Esophagus (tissue), 2 donors: Measurements from ENCODE around the gene C22orf31. TPM values are rescaled to one million over a fixed set of nuclear protein-coding genes. Genes with fewer than 3 reads are reported as not detected.
"Not testable (repeated sequence)": the region's sequence is repeated elsewhere in the genome, so short reads cannot be mapped to it uniquely, and the experiment has no call there.

Source experiments
- H3K27ac ChIP-seq, 2 donors: one replicate each; pipeline ENCODE4 v1.5.1; 2013; ENCODE audit warnings: low read depth in 2 of 2, mild to moderate bottlenecking in 2 of 2, inconsistent platforms in 1 of 2, low read length in 1 of 2, moderate library complexity in 1 of 2
- H3K27me3 ChIP-seq, 2 donors: one replicate each; pipeline ENCODE4 v1.6.1; 2013; ENCODE audit warnings: low read length in 2 of 2, control low read depth in 1 of 2, mild to moderate bottlenecking in 1 of 2; ENCODE audit not compliant: insufficient read depth in 2 of 2, control insufficient read depth in 1 of 2
- H3K36me3 ChIP-seq, 2 donors: one replicate each; pipeline ENCODE4 v1.6.1; 2013; ENCODE audit warnings: low read length in 1 of 2; ENCODE audit not compliant: control insufficient read depth in 2 of 2, insufficient read depth in 2 of 2
- H3K4me1 ChIP-seq, 2 donors: one replicate each; pipeline ENCODE4 v1.6.1; 2013; ENCODE audit warnings: low read length in 1 of 2; ENCODE audit not compliant: control insufficient read depth in 2 of 2, insufficient read depth in 2 of 2
- H3K4me3 ChIP-seq, 2 donors: one replicate each; pipeline ENCODE4 v1.5.1; 2013; ENCODE audit warnings: low read length in 2 of 2, mild to moderate bottlenecking in 2 of 2, low read depth in 1 of 2, moderate library complexity in 1 of 2
- H3K9me3 ChIP-seq, 2 donors: one replicate each; pipeline ENCODE4 v1.6.1; 2013; ENCODE audit warnings: mild to moderate bottlenecking in 2 of 2, low read depth in 1 of 2, low read length in 1 of 2, moderate library complexity in 1 of 2; ENCODE audit not compliant: control insufficient read depth in 2 of 2, insufficient read depth in 1 of 2
- WGBS, 2 donors: extraction: QIAGEN DNeasy Blood & Tissue Kit; methylation state at CpG; one replicate each; pipeline ENCODE4 v1.1.7; 2013; 5-methylcytosine and 5-hydroxymethylcytosine counted together
- polyA plus RNA-seq, 2 donors: library from polyadenylated mRNA; stranded (reverse); fragments of 200-250 nt; gene quantifications; one replicate each; pipeline ENCODE4 v1.2.3, GENCODE V29; 2013
- donor health status: healthy with polysubstance abuse.
- donor health status: Bipolar disorder and iron deficiency.

Gene C22orf31
- polyA plus RNA-seq, 2 donors: 0.13 to 0.26 TPM

DNA sequence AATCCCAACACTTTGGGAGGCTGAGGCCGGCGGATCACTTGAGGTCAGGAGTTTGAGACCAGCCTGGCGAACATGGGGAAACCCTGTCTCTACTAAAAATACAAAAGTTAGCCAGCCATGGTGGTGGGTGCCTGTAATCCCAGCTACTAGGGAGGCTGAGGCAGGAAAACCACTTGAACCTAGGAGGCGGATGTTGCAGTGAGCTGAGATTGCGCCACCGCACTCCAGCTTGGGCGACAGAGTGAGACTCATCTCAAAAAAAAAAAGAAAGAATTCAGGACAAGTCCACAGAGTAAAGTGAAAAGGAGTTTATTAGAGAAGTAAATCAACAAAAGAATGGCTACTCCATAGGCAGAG is 21.9 kb upstream of the C22orf31 start:
- H3K36me3 ChIP-seq, H3K9me3 ChIP-seq, H3K4me3 ChIP-seq, H3K27ac ChIP-seq, H3K27me3 ChIP-seq, H3K4me1 ChIP-seq: not testable (repeated sequence)
- 93 to 94% methylated on average over 7 of the region's 7 CpGs for WGBS, 2 donors

DNA sequence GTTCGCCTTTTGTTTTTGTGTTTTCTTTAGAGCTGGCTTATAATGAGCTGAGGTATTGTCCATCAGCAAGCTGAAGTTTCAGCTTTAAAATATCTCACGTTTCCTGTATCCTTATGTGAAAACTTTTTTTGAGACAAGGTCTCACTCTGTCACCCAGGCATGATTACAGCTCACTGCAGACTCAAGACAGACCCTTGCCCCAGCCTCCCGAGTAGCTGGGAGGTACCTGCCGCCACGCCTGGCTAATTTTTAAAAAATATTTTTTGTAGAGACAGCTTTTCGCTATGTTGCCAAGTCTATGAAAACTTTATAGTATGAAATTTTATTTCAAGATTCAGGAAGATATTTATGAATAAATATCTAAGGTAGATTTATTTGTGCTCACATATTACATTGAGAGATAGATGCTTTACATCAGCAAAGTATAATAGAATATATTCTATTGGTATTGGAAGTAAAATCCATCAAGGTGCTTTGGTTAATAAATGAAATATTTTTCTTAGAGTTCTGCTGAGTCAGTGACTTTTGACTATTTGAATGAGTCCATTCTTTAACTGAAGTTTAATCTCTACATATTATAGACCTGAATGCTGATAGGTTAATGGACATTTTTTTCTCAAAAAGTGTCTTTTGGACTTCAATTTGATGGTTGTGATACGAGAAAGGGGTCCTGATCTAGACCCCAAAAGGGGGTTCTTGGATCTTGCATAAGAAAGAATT is 21.4 kb upstream of the C22orf31 start:
- WGBS, 2 donors: 85 to 88% methylated on average over 7 of the region's 7 CpGs
- H3K36me3 ChIP-seq: no peaks in the 10 kb centered on the region
- H3K27ac ChIP-seq: no peak overlapping the region
- no peaks in the 10 kb centered on the region for H3K4me1 ChIP-seq
- H3K27me3 ChIP-seq: no peaks in the 10 kb centered on the region
- H3K4me3 ChIP-seq: no peak overlapping the region
- no peaks in the 10 kb centered on the region for H3K9me3 ChIP-seq

DNA sequence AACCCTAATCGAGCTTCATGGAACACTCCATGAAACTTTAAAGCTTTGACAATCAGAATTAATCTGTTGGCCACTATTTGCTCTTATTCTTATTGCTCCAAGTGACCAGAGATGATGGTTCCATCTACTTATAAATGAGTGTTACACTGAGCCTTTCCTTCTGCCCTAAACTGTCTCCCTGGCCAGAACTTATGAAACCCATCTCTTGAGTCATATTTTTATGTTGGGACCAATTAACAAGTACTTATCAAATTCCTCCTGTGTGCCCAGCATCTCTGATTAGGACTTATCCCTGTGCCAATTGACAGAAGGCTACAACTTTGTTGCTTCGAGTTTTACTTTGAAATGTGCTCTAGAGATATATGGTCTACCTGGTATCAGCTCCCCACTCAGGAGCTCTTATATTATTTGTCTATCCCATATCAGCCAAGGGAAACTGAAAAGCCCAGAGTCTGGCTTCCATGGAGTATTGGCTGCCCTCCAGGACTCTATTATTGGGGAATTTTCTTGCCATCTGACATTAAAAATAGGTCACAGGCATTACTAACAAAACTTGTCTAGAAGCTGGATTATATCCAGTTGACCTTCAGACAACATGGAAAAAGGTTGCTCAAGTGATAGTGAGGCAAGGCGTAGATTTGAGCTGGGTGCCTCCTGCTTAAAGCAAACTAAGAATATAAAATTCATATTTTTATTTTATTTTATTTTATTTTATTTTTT is 20.0 kb upstream of the C22orf31 start:
- 55 to 71% methylated on average over 3 of the region's 3 CpGs for WGBS, 2 donors
- Histone ChIP-seq H3K4me3 (no peak overlapping the region), H3K4me1 (no peaks in the 10 kb centered on the region), H3K36me3 (no peaks in the 10 kb centered on the region), H3K27me3 (no peaks in the 10 kb centered on the region), H3K27ac (no peak overlapping the region), H3K9me3 (no peaks in the 10 kb centered on the region)

DNA sequence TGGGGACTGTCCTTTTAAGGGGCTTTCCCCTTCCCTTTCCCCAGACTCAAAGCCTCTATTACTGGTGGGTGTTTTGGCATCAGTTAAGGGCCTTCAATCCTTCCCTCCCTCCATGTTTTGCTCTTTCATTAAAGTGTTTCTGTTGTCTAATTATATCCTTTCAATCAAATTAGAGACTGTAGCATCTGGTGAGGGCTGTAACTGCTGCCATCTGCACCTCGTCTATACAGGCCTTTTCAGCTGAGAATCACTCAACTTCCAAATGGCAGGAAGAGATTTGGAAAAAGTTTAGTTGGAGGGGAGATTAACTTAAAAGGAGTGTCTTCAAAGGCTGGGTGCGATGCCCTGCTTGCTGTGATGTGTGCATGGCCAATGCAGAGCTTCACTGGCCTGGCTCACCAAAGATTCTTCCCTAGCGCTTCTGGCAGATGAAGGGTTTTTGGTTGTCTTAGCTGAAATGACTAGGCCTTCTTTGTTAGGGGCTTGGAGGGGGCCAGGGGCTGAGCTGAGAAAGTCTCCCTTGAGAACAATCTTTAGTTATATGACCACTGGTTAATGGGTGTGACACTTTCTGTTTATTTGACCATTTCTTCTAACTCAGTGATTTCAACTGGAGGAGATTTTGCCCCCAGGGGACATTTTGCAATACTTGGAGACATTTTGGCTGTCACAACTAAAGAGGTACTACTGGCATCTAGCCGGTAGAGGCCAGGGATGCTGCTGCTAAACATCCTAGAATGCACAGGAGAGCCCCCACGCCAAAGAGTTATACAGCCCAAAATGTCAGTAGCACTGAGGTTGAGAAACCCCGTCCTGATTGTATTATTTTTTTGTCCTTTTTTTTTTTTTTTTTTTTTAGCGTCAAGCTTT is 18.7 kb upstream of the C22orf31 start:
- no peaks in the 10 kb centered on the region for H3K4me1 ChIP-seq
- 60 to 72% methylated on average over 7 of the region's 7 CpGs for WGBS, 2 donors
- H3K27ac ChIP-seq: no peak overlapping the region
- H3K36me3 ChIP-seq: no peaks in the 10 kb centered on the region
- no peak overlapping the region for H3K4me3 ChIP-seq
- H3K27me3 ChIP-seq: no peaks in the 10 kb centered on the region
- H3K9me3 ChIP-seq: no peaks in the 10 kb centered on the region

DNA sequence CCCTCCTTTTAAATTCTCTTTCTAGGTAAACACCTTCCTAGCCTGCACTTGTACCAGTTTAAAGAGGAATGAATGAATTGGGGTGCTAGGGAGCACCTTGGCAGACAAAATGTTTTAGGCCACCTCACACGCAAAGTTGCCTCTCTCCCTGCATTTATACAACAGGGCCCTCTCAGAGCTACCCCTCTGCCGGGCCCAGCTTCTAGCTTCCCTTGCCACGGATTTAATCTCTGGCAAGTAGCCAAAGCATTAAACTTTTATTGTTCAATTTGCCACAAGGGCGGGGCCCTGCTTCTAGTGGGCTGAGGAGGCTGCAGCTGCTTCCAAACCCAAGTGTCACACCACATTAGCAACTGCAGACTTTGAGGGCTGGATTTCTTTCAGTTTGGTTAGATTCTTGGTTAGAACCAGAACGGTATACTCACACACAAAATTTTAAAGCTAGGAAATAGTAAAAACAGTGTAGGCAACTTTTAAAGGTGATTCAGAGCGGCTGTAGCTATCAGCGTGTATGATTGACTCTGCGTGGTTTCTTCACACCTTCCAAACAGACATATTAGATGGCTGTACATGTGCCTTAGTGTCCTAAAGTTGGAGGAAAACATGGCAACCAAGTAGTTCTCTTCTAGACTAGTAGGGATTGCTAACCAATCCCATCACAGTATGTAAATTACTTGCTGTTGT is 17.7 kb upstream of the C22orf31 start:
- Histone ChIP-seq H3K4me1 (no peaks in the 10 kb centered on the region), H3K27me3 (no peaks in the 10 kb centered on the region), H3K27ac (peak overlapping the region in 1 of 2 donors; percentile 47), H3K9me3 (no peaks in the 10 kb centered on the region), H3K36me3 (no peaks in the 10 kb centered on the region), H3K4me3 (no peak overlapping the region)
- 58% methylated on average over 8 of the region's 8 CpGs for WGBS, 2 donors

DNA sequence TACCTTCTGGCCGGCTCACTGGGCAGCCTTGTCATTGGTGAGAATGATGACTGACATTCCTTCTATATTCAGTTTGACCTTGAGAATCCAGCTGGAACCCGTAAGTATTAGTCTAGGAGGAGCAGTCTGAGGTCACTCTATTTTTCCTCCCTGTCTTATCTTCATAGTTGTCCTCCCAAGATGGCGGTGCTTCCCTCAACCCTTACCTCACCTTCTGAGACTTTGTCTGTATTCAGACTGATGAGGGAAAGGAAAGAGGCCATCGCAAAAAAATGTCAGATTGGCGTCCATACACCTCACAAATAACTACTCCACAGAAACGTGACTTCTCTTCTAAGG is 17.2 kb upstream of the C22orf31 start:
- Histone ChIP-seq H3K4me1 (peaks cover 0 to 2% of the 10 kb centered on the region in 2 donors), H3K27ac (no peak overlapping the region)
- WGBS, 2 donors: 68 to 78% methylated on average over 6 of the region's 6 CpGs

DNA sequence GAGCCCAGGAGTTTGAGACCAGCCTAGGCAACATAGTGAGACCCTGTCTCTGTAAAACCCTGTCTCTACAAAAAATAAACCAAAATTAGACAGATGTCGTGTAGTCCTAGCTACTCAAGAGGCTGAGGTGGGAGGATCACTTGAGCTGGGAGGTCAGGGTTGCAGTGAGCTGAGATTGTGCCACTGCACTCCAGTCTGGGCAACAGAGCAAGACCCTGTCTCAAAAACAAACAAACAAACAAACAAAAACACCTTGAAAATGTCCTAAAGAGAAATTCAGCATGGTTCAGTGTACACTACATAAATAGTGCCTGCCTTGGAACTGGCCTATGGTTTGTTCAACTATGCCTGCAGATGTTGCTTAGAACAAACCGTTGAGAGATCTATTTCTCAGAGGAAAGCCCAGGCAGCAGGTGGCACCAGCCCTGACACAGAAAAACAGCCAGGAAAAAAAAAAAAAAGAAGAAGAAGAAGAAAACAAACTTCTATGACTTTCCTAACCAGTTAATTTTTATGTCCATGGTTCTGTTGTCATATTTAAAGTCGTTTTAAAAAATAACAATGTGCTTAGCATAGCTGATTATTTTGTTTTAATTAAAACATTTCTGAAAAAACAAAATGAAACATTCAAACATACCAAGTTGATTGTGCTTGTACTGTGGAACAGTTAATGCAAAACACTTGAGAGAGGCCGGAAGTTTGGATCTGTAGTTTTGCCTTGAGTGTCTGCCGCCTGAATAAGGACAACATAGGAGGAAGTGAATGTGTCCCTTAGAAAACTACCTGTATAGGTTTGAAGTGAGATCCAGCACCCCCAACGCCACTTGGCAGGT is 16.6 kb upstream of the C22orf31 start:
- H3K27ac ChIP-seq: no peak overlapping the region
- 77 to 78% methylated on average over 6 of the region's 6 CpGs for WGBS, 2 donors

More for the DNA sequence above, 17.2 kb upstream of the C22orf31 start:
- no peaks in the 10 kb centered on the region for H3K9me3 ChIP-seq
- H3K4me3 ChIP-seq: no peak overlapping the region
- no peaks in the 10 kb centered on the region for H3K27me3 ChIP-seq
- no peaks in the 10 kb centered on the region for H3K36me3 ChIP-seq

DNA sequence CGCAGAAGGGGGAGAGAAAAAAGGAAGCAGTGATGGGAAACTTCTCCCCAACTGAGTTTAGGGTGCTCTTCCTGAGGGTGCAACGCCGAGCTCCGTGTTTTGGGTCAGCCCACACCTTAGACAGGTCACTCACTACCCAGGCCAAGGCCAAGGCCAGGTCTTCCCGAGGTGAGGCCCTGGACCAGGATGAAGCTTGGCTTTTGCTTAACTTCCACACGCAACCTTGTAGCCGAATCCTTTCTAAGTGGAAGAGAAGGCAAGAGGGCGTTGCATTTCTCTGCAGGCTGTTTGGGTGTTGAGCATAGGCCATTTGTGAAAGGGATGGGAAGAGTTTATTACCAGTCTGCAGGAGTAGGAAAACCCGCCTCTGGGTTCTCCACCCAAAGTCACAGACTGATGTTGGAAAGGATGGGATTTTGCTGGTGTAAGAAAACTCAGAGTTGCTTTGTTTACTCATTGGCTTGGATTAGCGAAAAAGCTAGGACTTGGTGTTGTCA is 12.7 kb upstream of the C22orf31 start:
- Histone ChIP-seq H3K4me1 (peaks cover 2 to 9% of the 10 kb centered on the region in 2 donors), H3K4me3 (peak overlapping the region; percentile 76 to 80)
- 35 to 41% methylated on average over 10 of the region's 10 CpGs for WGBS, 2 donors

More for the DNA sequence above, 16.6 kb upstream of the C22orf31 start:
- H3K4me3 ChIP-seq: no peak overlapping the region
- no peaks in the 10 kb centered on the region for H3K36me3 ChIP-seq
- no peaks in the 10 kb centered on the region for H3K27me3 ChIP-seq
- no peaks in the 10 kb centered on the region for H3K9me3 ChIP-seq
- H3K4me1 ChIP-seq: peaks cover 0 to 2% of the 10 kb centered on the region in 2 donors

More for the DNA sequence above, 12.7 kb upstream of the C22orf31 start:
- no peaks in the 10 kb centered on the region for H3K36me3 ChIP-seq
- H3K9me3 ChIP-seq: no peaks in the 10 kb centered on the region
- H3K27me3 ChIP-seq: no peaks in the 10 kb centered on the region
- peak overlapping the region; percentile 88 to 95 for H3K27ac ChIP-seq
